HuH-7 (cell line): ENCODE measurements around the gene OR2T1.
"Not testable (repeated sequence)": the region's sequence is repeated elsewhere in the genome, so short reads cannot be mapped to it uniquely, and the experiment has no call there.

ENCODE experiments used
- DNase-seq: peaks from one replicate; pipeline ENCODE4 v3.0.0; 2011; ENCODE audit warnings: low spot score

The OR2T1 gene

DNA sequence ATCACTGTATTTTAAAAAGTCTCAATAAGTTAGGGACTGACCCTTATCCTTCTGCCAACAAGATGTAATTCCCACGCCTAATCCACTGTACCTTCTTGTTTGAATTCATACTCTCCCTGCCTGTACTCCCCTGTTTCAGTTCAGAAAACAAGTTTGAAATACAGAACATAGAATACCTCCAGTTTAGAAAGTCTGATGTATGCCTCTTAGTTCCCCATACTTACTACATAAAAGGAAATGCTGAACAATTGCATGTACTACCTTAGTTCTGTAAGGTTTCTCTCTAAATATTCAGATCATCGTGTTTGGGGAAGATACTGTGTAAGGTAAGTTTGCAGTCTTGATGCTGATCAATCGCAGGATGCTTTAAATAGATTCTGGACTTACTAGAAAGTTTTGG lies 33.5 kb downstream of the OR2T1 start:
- DNase-seq: not testable (repeated sequence)

DNA sequence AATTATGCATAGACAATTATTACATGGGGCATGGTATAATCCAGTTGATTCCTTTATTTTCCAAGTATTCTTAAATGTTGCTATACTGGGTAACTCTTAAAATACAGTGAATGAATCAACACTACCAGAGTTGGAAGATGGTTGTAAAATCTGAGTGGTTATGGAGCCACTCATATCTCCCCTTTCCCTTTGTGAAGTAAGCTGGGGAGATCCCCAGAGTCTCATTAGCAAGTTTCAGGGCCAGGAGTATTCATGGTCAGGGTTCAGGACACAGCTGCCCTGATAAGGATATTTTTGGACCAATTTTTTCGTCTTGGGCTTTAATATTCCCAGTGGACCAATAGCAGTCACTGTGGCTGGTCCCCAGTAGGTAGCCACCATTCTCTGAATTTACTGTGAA lies 35.8 kb downstream of the OR2T1 start:
- DNase-seq: not testable (repeated sequence)

DNA sequence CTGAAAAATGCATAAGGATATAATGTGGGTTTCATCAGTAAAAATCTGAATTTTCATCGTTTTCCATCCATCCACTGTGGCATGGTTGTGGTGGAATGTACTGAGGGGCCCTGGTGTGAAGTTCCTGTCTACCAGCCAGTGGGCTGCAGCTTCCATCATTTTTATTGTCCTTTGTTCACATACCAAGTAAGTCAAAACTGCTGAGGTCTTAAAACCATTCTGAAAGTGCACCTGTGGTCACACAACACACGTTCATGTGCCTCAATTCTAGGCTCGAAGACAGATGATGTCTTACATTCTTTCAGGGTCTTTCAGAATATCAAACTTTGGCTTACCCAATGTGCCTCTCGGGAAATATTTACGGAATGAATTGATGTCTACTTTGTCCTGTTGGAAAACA lies 36.4 kb downstream of the OR2T1 start:
- not testable (repeated sequence) for DNase-seq

DNA sequence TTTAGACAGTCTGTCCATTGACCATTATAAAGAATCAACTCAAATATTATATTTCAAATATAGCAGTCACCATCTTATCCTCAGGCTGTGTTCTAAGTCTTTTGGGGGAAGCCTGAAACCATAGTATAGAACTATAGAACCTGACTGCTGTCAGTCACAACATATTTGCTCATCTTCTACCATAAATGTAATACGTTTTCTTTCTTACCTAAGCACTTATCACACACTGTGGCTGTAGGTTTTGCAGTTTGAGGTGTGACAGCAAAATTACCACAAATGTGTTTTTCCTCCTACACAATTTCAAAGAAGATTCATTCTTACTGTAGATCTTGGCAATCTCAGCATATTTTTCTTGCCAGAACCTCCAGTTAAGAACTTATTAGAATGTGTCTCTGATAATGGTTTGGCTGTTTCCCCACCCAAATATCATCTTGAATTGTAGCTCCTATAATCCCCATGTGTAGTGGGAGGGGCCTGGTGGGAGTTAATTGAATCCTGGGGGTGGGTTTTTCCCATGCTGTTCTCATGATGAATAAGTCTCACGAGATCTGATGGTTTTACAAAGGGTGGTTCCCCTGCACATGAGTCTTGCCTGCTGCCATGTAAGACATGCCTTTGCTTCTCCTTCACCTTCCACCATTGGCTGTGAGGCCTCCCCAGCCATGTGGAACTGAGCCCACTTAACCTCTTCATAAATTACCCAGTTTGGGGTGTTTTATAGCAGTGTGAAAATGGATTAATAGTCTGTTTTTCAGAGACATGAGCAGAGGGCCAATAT lies 39.8 kb downstream of the OR2T1 start:
- not testable (repeated sequence) for DNase-seq

DNA sequence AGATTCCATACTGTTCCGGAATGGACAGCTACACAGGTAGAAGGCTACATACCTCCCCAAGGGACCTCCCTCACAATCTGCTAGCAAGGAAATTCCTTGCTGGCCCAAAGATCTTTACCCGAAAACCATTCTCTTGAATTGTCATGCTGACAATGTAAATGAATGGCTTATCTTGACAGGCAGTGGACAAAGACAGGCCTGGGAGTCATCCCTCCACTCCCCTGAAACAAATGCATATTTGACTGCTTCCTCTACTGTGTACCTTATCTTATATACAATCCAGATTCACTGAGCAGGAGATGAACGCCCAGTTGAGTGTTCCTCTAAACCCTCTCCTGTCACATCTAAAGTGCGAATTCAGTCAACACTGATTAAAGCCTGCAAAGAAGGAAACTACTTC lies 41.8 kb downstream of the OR2T1 start:
- not testable (repeated sequence) for DNase-seq

DNA sequence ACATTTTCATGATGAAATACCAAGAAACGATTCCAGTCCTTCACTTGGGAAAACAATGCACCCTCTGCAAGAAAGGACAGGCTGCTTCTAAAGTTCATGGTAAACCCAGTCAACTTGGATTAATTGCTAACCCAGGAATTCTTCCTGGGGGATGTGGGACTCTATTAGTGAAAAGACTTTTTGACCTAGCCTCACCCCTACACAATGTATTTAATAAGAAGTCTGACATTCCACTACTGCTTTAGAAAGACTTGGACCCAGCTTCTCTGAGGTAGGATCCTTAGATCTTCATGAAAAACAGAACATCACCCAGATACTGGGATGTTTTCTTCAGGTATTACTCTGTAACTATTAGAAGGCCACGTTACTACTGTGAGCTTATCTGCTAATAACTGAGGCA lies 42.6 kb downstream of the OR2T1 start, which contains the start of gene OR2T2:
Gene OR2T2, plus strand, starts transcription at position 239 of the 400 bp plus-strand sequence. CDS start 7,161 bp downstream, outside the sequence.
- not testable (repeated sequence) for DNase-seq

DNA sequence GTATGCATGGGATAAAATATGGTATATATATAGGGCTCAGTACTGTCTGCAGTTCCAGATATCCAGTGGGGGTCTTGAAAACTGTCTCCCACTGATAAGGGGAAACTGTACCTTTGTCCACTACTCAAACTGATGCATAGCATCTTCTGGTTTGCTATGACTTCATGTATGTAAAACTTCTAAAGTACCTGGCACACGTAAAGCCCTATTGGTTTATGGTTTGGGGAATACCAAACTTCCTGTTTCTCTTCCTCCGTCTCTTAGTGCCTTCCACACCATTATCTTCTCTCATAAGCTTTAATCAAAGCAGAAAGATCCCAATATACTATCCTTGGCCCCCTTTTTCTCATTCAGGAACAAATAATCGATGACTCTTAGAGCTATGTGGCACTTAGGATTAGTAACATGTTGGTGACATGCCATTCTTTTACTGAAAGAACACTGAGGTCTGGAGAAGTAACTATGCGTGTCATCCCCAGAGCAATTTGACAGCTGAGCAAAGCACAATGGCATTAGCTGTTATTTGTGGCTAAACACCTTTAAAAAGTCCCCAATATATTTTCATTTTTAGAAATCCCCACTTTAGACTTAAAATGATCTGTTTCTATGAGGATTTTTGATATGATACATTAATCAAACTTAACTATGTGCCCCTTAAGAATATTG lies 45.7 kb downstream of the OR2T1 start:
- not testable (repeated sequence) for DNase-seq

DNA sequence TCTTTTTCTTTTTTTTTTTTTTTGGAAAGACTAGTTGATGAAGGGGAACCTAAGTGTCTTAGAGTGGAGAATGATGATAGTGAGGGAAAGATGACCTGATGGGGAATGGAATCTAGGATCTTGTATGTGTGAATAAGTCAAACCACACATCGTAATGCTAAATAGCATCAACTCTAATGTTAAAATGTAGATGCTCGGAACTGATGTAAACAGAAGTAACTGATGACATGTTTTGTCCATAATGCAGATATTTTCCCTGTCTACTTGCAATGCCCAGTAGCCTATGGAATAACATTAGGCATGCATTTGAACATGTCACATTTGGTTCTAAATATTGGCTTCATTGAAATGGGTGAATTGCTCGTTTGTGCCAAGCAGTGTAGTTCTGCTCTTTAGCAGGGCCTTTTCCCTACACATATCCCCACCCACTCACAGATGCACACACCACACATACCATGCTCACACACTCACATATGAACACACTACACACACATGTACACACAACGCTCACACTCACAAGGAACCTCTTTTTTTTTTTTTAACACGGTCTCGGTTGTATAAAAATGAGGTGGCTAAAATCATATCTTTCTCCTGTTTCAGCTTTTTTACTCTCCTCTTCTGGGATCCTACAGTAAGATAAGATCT lies 47.1 kb downstream of the OR2T1 start:
- DNase-seq: not testable (repeated sequence)

DNA sequence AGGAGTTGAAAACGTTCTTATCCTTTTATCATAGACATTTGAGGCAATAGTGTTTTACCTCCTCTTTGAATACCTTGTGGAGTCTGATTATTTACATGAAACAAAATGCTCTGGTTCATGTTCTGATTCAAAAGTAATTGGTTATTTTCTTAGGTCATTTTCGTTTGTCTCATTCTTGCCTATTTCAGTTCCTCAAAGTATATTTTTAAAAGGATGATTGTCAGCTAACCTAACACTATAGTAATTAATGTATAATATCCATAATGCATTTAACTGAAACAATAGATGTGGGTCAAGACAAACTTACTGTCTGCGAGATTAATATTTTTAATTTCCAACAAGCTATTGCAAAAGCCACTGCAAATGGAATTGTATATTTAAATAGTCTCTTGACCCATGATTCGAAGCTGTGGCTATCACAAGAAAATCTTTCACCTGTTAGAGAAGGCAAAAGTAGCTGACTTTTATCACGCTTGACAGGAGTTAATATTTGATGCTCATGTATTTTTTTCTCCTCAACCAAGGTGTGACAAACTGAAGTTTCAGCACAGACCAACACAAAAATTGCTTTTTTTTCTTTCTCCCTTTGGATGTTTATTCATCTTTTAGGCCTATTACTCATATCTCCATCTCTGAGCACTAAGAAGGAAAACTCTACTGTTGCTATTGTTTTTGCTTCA lies 47.8 kb downstream of the OR2T1 start:
- DNase-seq: not testable (repeated sequence)

DNA sequence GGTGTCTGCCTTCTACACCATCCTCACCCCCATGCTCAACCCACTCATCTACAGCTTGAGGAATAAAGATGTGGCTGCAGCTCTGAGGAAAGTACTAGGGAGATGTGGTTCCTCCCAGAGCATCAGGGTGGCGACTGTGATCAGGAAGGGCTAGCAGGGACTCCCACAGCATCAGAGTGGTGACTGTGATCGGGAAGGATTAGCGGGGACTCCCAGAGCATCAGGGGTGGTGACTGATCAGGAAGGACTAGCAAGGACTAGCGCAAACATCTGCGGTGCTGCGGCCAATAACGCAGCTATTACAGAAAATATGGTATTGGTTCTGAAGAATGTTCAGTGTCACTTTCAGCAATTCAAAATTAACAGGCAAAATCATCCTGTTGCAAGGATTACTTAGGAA lies 50.8 kb downstream of the OR2T1 start:
- not testable (repeated sequence) for DNase-seq

DNA sequence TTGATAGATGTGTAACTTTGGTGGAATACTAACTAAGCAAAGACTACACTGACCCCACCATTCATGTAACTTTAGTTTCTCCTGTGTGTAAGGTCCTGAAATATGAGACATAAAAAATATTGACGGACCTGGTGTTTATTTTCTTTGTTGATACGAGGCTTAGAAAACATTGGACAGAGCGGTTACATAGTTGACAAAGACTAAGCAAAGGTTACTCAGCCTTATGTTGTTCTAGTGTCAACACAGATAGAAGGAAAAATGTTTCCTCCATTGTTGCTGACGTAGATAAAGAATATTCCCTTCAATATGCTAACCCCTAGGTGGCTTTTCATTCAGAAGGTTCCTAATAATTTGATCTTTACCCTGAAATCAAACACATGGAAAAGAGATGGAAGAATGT lies 52.2 kb downstream of the OR2T1 start:
- DNase-seq: not testable (repeated sequence)

DNA sequence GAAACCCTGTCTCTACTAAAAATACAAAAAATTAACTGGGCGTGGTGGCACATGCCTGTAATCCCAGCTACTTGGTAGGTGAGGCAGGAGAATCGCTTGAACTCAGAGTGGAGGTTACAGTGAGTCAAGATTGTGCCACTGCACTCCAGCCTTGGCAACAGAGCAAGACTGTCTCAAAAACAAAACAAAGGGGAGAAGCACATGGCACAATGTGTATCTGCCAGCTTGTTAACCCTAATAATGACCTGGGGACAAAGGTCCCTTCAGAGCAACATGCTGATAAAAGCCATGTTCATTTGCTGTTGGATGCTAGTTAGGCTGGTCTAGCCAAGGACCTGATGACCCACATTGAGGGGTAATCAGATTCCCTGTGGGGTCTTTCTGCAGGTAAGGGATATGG lies 53.8 kb downstream of the OR2T1 start:
- DNase-seq: not testable (repeated sequence)
